Tongue (tissue), 3 donors: ENCODE data around the gene SLC35A4. TPM values are rescaled to one million over a fixed set of nuclear protein-coding genes. Genes with fewer than 3 reads are reported as not detected.
"Not testable (repeated sequence)": the region's sequence is repeated elsewhere in the genome, so short reads cannot be mapped to it uniquely, and the experiment has no call there.

Experiments used
- DNase-seq: peaks from one replicate; pipeline ENCODE4 v3.0.0-alpha.2; 2015
- small RNA-seq: library from RNA; depleted of rRNA; stranded (forward); fragments of <200 nt; gene quantifications from one replicate; pipeline ENCODE3, GENCODE V24; 2014; ENCODE audit warnings: low replicate concordance
- total RNA-seq: library from RNA; depleted of rRNA; stranded (reverse); fragments of >200 nt; gene quantifications from one replicate; pipeline ENCODE4 v1.2.3, GENCODE V29; 2014

The SLC35A4 gene
- total RNA-seq, 1 donor from 2014 or later, result 9.7 TPM

DNA sequence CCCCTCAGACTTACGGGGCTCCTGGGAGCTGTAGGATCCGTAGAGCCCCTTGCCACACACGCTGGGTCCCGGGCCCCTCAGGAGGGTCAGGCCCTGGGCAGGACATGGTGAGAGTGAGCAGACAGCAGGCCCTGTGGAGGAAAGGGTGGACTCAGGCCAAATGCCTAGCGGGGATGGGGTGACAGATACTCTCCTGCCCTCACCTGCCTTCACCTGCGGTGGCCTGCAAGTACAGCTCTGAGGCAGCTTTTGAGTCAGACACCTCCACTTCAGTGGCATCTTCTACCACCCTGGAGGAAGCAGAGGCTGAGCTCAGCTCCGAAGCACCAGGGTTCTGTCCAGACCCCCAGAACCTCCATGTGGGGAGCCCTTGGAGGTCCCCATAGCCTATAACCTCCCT lies 26.2 kb downstream of the SLC35A4 start:
- no peak for DNase-seq

DNA sequence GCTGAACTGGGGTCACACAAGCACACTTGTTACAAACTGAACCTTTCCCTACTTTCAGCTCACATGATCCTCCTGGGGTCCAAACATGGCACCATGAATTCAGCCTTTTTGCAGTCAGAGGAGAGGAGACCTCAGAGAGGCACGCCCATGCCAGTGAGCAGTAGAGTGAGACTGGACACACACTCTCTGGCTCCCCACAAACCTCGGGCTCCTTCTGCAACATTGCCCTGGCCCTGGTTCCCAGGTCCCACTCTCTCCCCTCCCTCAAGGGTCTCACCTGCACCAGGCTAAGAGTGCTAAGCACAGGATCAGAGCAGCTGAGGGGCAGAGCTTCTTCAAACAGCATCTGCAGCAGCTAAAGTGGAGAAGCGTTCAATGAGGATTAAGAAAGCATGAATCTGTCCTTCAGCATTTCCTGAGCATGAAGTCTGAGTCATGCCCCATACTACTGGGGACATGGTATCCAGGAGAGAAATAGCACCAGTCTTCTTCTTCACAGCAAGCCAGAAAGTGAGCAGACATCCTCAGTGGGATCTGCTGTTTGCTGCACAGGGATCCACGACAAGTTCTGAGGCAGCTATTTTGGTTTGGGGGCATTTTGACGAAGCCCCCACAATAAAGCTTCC lies 27.2 kb downstream of the SLC35A4 start:
- DNase-seq, result no peak

- not testable (repeated sequence) for DNase-seq
Observed at GRCh38 chr5:140593070-140593469, 28.4 kb downstream of the SLC35A4 start.

- no peak for DNase-seq
Observed at GRCh38 chr5:140594169-140594568, 29.5 kb downstream of the SLC35A4 start.

GRCh38 chr5:140595538-140596300 lies 31.1 kb downstream of the SLC35A4 start:
- DNase-seq, result peak; percentile 35

- DNase-seq, result no peak
Observed at GRCh38 chr5:140596321-140596741, 31.7 kb downstream of the SLC35A4 start.

DNA sequence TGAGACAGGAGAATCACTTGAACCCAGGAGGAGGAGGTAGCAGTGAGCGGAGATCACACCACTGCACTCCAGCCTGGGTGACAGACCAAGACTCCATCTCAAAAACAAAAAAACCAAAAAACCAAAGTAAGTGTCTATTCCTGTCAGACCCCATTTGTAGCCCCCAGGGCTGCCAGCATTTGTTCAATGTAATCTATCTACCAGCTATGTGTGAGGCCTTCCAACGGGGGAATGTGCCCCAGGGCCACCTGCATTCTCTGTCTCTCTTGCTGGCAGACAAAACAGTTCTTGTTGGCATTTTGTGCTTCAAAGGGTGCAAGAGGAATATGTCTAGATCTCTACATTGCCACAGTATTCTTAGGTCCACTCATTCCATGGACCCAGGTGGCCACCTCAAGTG lies 34.2 kb downstream of the SLC35A4 start:
- DNase-seq, result no peak

GRCh38 chr5:140600096-140600495 lies 35.5 kb downstream of the SLC35A4 start:
- DNase-seq, result no peak

DNA sequence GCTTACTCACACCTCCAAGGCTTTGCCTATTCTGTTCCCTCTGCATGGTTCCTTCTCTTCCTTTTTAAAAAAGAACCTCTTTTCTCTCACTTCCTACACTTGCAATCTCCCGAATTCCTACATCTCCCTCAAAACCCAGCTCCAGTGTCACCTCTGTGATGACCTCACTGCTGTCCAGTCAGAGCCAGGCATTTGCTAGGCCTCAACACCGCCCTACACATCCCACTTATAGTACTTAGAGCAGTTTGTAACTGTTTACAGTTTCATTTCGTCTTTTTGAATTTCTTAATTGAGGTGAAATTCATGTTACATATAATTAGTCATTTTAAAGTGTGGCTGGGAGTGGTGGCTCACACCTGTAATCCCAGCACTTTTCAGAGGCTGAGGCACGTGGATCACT lies 37.5 kb downstream of the SLC35A4 start:
- DNase-seq, result no peak

DNA sequence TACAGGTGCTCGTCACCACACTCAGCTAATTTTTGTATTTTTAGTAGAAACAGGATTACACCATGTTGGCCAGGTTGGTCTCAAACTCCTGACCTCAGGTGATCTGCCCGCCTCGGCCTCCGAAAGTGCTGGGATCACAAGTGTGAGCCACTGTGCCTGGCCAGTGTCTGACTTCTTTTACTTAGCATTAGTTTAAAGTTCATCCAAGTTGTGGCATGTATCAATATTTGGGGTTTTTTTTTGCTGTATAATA lies 38.7 kb downstream of the SLC35A4 start:
- not testable (repeated sequence) for DNase-seq

DNA sequence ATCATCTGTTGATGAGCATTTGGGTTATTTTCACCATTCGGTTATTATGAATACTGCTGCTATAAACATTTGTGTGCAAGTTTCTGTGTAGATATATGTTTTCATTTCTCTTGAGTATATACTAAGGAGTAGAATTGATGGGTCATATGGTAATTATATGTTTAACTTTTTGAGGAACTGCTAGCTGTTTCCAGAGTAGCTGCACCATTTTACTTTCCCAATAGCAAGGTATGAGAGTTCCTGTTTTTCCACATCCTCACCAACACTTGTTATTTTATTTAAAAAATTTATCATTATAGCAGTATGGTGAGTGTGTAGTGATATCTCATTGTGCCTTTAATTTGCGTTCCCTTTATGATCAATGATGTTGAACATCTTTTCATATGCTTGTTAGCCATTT lies 39.1 kb downstream of the SLC35A4 start:
- DNase-seq, result no peak

GRCh38 chr5:140605879-140606278 lies 41.3 kb downstream of the SLC35A4 start:
- no peak for DNase-seq

DNA sequence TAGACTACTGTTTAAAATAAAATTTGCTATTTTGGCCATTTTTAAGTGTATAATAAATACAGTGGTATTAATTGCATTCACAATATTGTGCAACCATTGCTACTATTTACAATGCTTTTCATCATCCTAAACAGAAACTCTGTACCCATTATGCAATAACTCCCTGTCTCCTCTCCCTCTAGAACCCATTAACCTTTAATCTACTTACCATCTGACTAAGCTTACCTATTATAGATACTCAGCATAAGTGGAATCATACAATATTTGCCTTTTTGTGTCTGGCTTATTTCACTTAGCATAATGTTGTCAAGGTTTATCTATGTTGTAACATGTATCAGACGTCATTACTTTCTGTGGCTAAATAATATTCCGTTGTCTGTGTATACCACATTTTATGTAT lies 42.4 kb downstream of the SLC35A4 start:
- DNase-seq, result no peak

GRCh38 chr5:140608722-140609121 lies 44.1 kb downstream of the SLC35A4 start:
- DNase-seq, result no peak

- DNase-seq, result no peak
Observed at GRCh38 chr5:140609126-140609525, 44.5 kb downstream of the SLC35A4 start.

DNA sequence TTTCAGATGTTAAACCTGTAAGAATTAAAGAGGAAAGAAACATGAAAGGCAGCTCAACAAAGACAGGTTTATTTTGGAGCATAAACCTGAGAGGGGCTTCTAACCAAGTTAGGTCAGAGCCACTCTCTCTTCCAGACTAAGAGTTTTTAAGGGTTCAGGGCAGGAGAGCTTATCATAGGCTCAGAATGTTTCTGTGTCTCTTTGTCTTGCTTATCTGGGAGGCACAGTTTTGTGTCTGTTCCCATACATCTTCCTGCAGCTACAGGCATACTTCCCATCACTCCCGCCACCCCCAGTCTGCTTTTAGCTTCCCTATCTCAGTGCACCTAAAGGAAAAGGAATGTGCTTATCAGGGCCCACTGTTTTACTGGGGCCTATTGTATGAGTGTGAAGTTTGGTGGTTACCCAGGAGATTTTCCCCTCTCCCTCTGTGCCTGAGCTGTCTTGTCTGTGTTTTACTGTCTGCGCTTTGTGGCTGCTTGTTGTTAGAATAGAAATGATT lies 46.4 kb downstream of the SLC35A4 start:
- no peak for DNase-seq

Small RNAs within 50 kb of the gene (small RNA-seq; reads per million reads assigned to genes)
- gene RF00279, result not detected
- not detected for gene RF00443

Other genes with a start within 250 kb of the SLC35A4 start
- gene HBEGF, start 218.2 kb upstream of the SLC35A4 start, total RNA-seq, result 18.6 TPM
- gene SLC4A9, start 204.6 kb upstream of the SLC35A4 start, total RNA-seq, result 1.6 TPM
- 121 TPM for gene ANKHD1, start 163.0 kb upstream of the SLC35A4 start, total RNA-seq
- not detected for gene EIF4EBP3, start 17.2 kb upstream of the SLC35A4 start, total RNA-seq
- 18.9 TPM for gene SRA1, start 7.4 kb upstream of the SLC35A4 start, total RNA-seq
- gene APBB3, start 230 bp upstream of the SLC35A4 start, total RNA-seq, result 32.6 TPM
- gene CD14, start 68.3 kb downstream of the SLC35A4 start, total RNA-seq, result 15.7 TPM
- gene TMCO6, start 74.6 kb downstream of the SLC35A4 start, total RNA-seq, result 17.8 TPM
- gene NDUFA2, start 82.8 kb downstream of the SLC35A4 start, total RNA-seq, result 27.7 TPM
- 93.7 TPM for gene IK, start 83.0 kb downstream of the SLC35A4 start, total RNA-seq
- 16.9 TPM for gene WDR55, start 100.1 kb downstream of the SLC35A4 start, total RNA-seq
- not detected for gene DND1, start 108.7 kb downstream of the SLC35A4 start, total RNA-seq
- gene HARS1, start 126.5 kb downstream of the SLC35A4 start, total RNA-seq, result 42.1 TPM
- gene HARS2, start 126.6 kb downstream of the SLC35A4 start, total RNA-seq, result 24.8 TPM
- 27.5 TPM for gene ZMAT2, start 135.6 kb downstream of the SLC35A4 start, total RNA-seq
- gene PCDHA1, start 221.3 kb downstream of the SLC35A4 start, total RNA-seq, result not detected
- 0.72 TPM for gene PCDHA2, start 230.0 kb downstream of the SLC35A4 start, total RNA-seq
- gene PCDHA3, start 236.2 kb downstream of the SLC35A4 start, total RNA-seq, result 0.10 TPM
- 1.4 TPM for gene PCDHA4, start 242.2 kb downstream of the SLC35A4 start, total RNA-seq